WTC11 (cell line): Measurements from ENCODE around the gene SSR2. TPM values are rescaled to one million over a fixed set of nuclear protein-coding genes. Genes with fewer than 3 reads are reported as not detected.
A peak's percentile ranks its signal among the peaks of the same experiment; 100 is the strongest.

ENCODE experiments used
- ATAC-seq: fragments of 200-7000 bp; cut with Tn5 transposase; 2 replicates; pipeline ENCODE4 v1.10.0; 2021; ENCODE audit warnings: mild to moderate bottlenecking, moderate library complexity
- Bru-seq: library from RNA; stranded (reverse); fragments of 400-500 nt; gene quantifications from one replicate; lab custom pipeline; 2021; lab: Mats Ljungman, UMichigan
- CTCF ChIA-PET: fragments of 300-600 bp; sonication (Branson Sonifier 250); formaldehyde crosslinking; loops from one replicate; lab custom pipeline; 2021; ENCODE audit warnings: antibody characterized with exemption; lab: Charles Lee
- POLR2A ChIA-PET: fragments of 350-600 bp; sonication (Branson Sonifier 250); formaldehyde crosslinking; loops from one replicate; lab custom pipeline; 2021; ENCODE audit warnings: antibody characterized with exemption; lab: Charles Lee
- DNase-seq: peaks from one replicate; pipeline ENCODE4 v3.0.0; 2021; ENCODE audit warnings: low spot score
- H3K27ac Mint-ChIP-seq: 2 replicates; pipeline ENCODE4 v1.8.0; 2021; ENCODE audit warnings: mixed read lengths
- H3K27me3 Mint-ChIP-seq: 2 replicates; pipeline ENCODE4 v1.8.0; 2021; ENCODE audit warnings: low read depth, mild to moderate bottlenecking, moderate library complexity, mixed read lengths
- H3K36me3 Mint-ChIP-seq: 2 replicates; pipeline ENCODE4 v1.8.0; 2021; ENCODE audit warnings: mixed read lengths
- H3K4me1 Mint-ChIP-seq: 2 replicates; pipeline ENCODE4 v1.8.0; 2022; ENCODE audit warnings: mixed read lengths
- H3K4me3 Mint-ChIP-seq: 2 replicates; pipeline ENCODE4 v1.8.0; 2021; ENCODE audit warnings: mild to moderate bottlenecking, moderate library complexity, mixed read lengths
- H3K9me3 Mint-ChIP-seq: 2 replicates; pipeline ENCODE4 v1.8.0; 2021; ENCODE audit warnings: mixed read lengths
- ETV6 ChIP-seq: sonication (generic); formaldehyde crosslinking; IDR thresholded peaks from 2 replicates; pipeline ENCODE4 v1.8.1; 2022; ENCODE audit warnings: mild to moderate bottlenecking, missing genetic modification reagents
- FOXP4 ChIP-seq: sonication (generic); formaldehyde crosslinking; IDR thresholded peaks from 2 replicates; pipeline ENCODE4 v1.8.0; 2022; ENCODE audit warnings: mild to moderate bottlenecking, missing genetic modification reagents
- GABPB1 ChIP-seq: sonication (generic); formaldehyde crosslinking; IDR thresholded peaks from 2 replicates; pipeline ENCODE4 v1.8.1; 2023; ENCODE audit warnings: mild to moderate bottlenecking, missing genetic modification reagents
- GTF2I ChIP-seq: fragments of 250-450 bp; sonication (Bioruptor Pico); conservative IDR thresholded peaks from 2 replicates; pipeline ENCODE4 v1.4.0; 2021; ENCODE audit warnings: mild to moderate bottlenecking
- NFYB ChIP-seq: sonication (generic); formaldehyde crosslinking; conservative IDR thresholded peaks from 2 replicates; pipeline ENCODE4 v1.8.0; 2022; ENCODE audit warnings: low read depth, missing genetic modification reagents
- NR3C1 ChIP-seq: sonication (generic); formaldehyde crosslinking; conservative IDR thresholded peaks from 2 replicates; pipeline ENCODE4 v1.8.1; 2023; ENCODE audit warnings: low read depth, mild to moderate bottlenecking, missing genetic modification reagents
- OVOL2 ChIP-seq: fragments of 250-450 bp; sonication (Bioruptor Pico); IDR thresholded peaks from 2 replicates; pipeline ENCODE4 v1.9.0; 2021; ENCODE audit warnings: mild to moderate bottlenecking, borderline replicate concordance
- PRDM15 ChIP-seq: sonication (generic); formaldehyde crosslinking; IDR thresholded peaks from 2 replicates; pipeline ENCODE4 v1.8.0; 2022; ENCODE audit warnings: missing genetic modification reagents
- SP1 ChIP-seq: sonication (generic); formaldehyde crosslinking; conservative IDR thresholded peaks from 2 replicates; pipeline ENCODE4 v1.8.1; 2022; ENCODE audit warnings: missing genetic modification reagents
- TEAD1 ChIP-seq: sonication (generic); formaldehyde crosslinking; IDR thresholded peaks from 2 replicates; pipeline ENCODE4 v1.8.0; 2022; ENCODE audit warnings: mild to moderate bottlenecking, missing genetic modification reagents
- TP53 ChIP-seq: sonication (generic); formaldehyde crosslinking; IDR thresholded peaks from 2 replicates; pipeline ENCODE4 v1.8.1; 2023; ENCODE audit warnings: mild to moderate bottlenecking, missing genetic modification reagents
- ZNF232 ChIP-seq: sonication (generic); formaldehyde crosslinking; IDR thresholded peaks from 2 replicates; pipeline ENCODE4 v1.8.0; 2022; ENCODE audit warnings: mild to moderate bottlenecking, missing genetic modification reagents
- ZNF263 ChIP-seq: sonication (generic); formaldehyde crosslinking; IDR thresholded peaks from 2 replicates; pipeline ENCODE4 v1.8.1; 2022; ENCODE audit warnings: low read depth, mild to moderate bottlenecking, moderate library complexity, missing genetic modification reagents
- ZNF317 ChIP-seq: sonication (generic); formaldehyde crosslinking; IDR thresholded peaks from 2 replicates; pipeline ENCODE4 v1.8.1; 2023; ENCODE audit warnings: low read depth, mild to moderate bottlenecking, moderate library complexity, missing genetic modification reagents, borderline replicate concordance
- ZNF416 ChIP-seq: fragments of 250-450 bp; sonication (Bioruptor Pico); IDR thresholded peaks from 2 replicates; pipeline ENCODE4 v1.9.0; 2021; ENCODE audit warnings: mild to moderate bottlenecking, inconsistent platforms
- long read RNA-seq, 3 experiments: library from RNA in 1 of 3; library from capped mRNA in 1 of 3; library from polyadenylated mRNA in 1 of 3; unstranded in 2 of 3; stranded (forward) in 1 of 3; transcript quantifications; one replicate each; pipeline ENCODE4 v2.0.0, GENCODE V29; 2021
- total RNA-seq: library from RNA; stranded (reverse); gene quantifications from 3 replicates; pipeline ENCODE4 v1.2.3, GENCODE V29; 2021
- TF ChIP-seq, protein P1 (sequence below): sonication (generic); formaldehyde crosslinking; conservative IDR thresholded peaks from 2 replicates; pipeline ENCODE4 v1.8.1; 2022; ENCODE audit warnings: mild to moderate bottlenecking, missing genetic modification reagents
- TF ChIP-seq, protein P2 (sequence below): sonication (generic); formaldehyde crosslinking; IDR thresholded peaks from 2 replicates; pipeline ENCODE4 v1.8.1; 2022; ENCODE audit warnings: mild to moderate bottlenecking, moderate library complexity, missing genetic modification reagents
- TF ChIP-seq, protein P3 (sequence below): fragments of 250-450 bp; sonication (Bioruptor Pico); IDR thresholded peaks from 2 replicates; pipeline ENCODE4 v2.1.2; 2022; ENCODE audit warnings: mild to moderate bottlenecking, moderate library complexity
- TF ChIP-seq, protein P4 (sequence below): sonication (generic); formaldehyde crosslinking; IDR thresholded peaks from 2 replicates; pipeline ENCODE4 v1.8.1; 2022; ENCODE audit warnings: low read depth, mild to moderate bottlenecking, moderate library complexity, missing genetic modification reagents, borderline replicate concordance

Gene SSR2
- total RNA-seq (172 to 175 TPM (median 174 TPM) in 3 replicates), Bru-seq, nascent RNA (percentile 80 among the genes with signal in this experiment)
- long read RNA-seq, experiment 1, transcript SSR2-209 (5 exons, 1,040 nt), result minor isoform, 17 of 325 reads
- long read RNA-seq, experiment 1, transcript SSR2-201 (6 exons, 1,116 nt), result major isoform, 263 of 325 reads
- long read RNA-seq, experiment 1, partial matches to known transcripts, result 28 of 325 reads
- long read RNA-seq, experiment 1, other reads (novel, unspliced or antisense), result 14 of 325 reads
- long read RNA-seq, experiment 2, full-length matches to known transcripts, result 168 of 310 reads
- long read RNA-seq, experiment 2, partial matches to known transcripts, result 109 of 310 reads
- long read RNA-seq, experiment 2, other reads (novel, unspliced or antisense), result 33 of 310 reads
- long read RNA-seq, experiment 3, transcript SSR2-201 (6 exons, 1,116 nt), result major isoform, 931 of 1,058 reads
- long read RNA-seq, experiment 3, transcript SSR2-210 (6 exons, 895 nt), result minor isoform, 6 of 1,058 reads
- long read RNA-seq, experiment 3, transcript SSR2-209 (5 exons, 1,040 nt), result minor isoform, 37 of 1,058 reads
- long read RNA-seq, experiment 3, partial matches to known transcripts, result 44 of 1,058 reads
- long read RNA-seq, experiment 3, other reads (novel, unspliced or antisense), result 36 of 1,058 reads

DNA sequence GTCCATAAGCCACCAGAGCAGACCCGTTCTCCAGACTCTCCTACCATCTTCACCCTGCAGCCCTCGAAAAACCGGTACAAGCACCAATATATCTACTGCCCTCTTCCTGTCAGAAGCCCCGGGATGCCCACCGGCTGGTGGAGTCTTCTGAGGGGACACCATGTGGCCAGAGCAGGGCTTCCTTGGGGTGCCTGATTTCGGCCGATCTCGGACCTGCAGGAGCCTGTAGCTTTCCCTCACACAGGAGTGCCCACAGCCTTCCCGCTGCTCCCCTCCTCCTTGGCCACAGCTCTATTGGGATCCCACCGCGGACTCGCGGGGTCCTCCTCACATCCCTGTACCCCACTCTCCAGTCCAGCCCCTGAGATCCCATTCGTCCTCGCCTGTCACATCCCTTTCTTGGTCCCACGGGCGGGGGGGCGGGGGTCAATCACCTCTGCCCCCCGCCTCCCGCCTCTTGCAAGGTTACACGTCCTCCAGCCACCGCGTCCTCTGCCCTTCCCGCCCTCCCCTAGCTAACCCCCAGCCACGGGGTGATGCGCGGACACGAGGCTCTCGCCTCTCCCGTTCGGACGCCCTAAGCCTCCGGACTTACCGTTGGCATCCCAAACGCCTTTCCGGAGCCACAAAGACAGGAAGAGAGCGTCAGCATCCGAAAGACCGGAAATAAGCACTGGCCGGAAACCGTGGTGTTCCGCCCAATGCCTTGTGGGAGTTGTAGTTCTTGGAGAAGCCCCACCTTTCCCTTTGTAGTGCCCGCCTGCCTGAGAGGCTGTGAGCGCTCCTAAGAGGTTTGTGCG lies at the start of gene SSR2:
Gene SSR2 (minus strand): TSS at position 659 of the 800 bp plus-strand sequence. CDS start 784 bp downstream, outside the sequence.
- peak within 1 kb of the TSS; percentile 85 for H3K4me3 Mint-ChIP-seq
- peaks cover 28% of the 10 kb centered on the region for H3K27me3 Mint-ChIP-seq
- peak within 1 kb of the TSS; percentile 60 for H3K27ac Mint-ChIP-seq
- DNase-seq (peak; percentile 91), ATAC-seq (peak; percentile 92)
- peaks cover 33% of the 10 kb centered on the region for H3K36me3 Mint-ChIP-seq
- H3K9me3 Mint-ChIP-seq, result no peaks in the 10 kb centered on the region
- POLR2A ChIA-PET, result interaction anchor here (1.0 kb wide), 1 partner anchor 12 kb away, joined by 4 read pairs; no protein-coding TSS in a partner anchor
- TF ChIP-seq NFYB (CRISPR knock-in tag) (no peak), FOXP4 (CRISPR knock-in tag) (peak; percentile 22; the same call in 1 of the 2 replicates), SP1 (peak; percentile 71), GABPB1 (CRISPR knock-in tag) (peak; percentile 60; the same call in 1 of the 2 replicates), TEAD1 (0 out of 2 replicates have a peak, but pooled peaks have one; percentile 57), ZNF263 (CRISPR knock-in tag) (no peak)
- TF ChIP-seq, protein P1, sequence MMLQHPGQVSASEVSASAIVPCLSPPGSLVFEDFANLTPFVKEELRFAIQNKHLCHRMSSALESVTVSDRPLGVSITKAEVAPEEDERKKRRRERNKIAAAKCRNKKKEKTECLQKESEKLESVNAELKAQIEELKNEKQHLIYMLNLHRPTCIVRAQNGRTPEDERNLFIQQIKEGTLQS (CRISPR knock-in tag), result no peak
- TF ChIP-seq, all 79 proteins: peak for 4
- CTCF ChIA-PET, result interaction anchor here (1.0 to 1.4 kb wide), 6 partner anchors 46 to 116 kb away, joined by 3 to 9 read pairs (median 3); no protein-coding TSS in a partner anchor
- peaks cover 9% of the 10 kb centered on the region for H3K4me1 Mint-ChIP-seq

DNA sequence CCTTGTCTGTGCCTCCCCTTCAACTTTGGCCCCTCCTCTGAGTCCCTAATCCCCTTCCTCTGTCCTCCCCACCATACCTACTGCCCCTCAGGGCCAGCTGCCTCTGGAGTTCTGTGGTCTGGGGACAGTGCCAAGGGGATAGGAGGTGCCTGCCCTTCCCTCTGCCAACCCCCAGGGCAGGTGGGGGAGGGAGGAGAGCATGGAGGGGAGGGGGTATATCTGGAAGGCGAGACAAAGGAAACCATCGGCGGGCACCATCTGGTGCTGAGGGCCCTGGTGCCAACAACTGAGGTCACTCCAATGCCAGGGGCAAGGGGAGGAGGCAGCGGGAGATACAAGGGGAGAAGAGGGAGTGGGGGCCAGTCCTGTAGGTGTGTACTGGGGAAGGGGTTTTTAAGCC lies 49.8 kb upstream of the SSR2 start:
- ATAC-seq (no peak), DNase-seq (no peak)
- no peak overlapping the region for H3K4me3 Mint-ChIP-seq
- CTCF ChIA-PET, result interaction anchor here (1.1 kb wide), 1 partner anchor 81 kb away, joined by 3 read pairs; no protein-coding TSS in a partner anchor
- POLR2A ChIA-PET, result interaction anchor here (0.9 to 1.6 kb wide), 2 partner anchors 9 to 12 kb away, joined by 3 to 5 read pairs; partner anchors contain the start of genes MEX3A and RAB25
- H3K27me3 Mint-ChIP-seq, result no peaks in the 10 kb centered on the region
- H3K27ac Mint-ChIP-seq, result 0 out of 2 replicates have a peak overlapping the region, but pooled peaks have one; percentile 11
- H3K9me3 Mint-ChIP-seq, result no peaks in the 10 kb centered on the region
- H3K36me3 Mint-ChIP-seq, result peaks cover 24% of the 10 kb centered on the region
- H3K4me1 Mint-ChIP-seq, result peaks cover 50% of the 10 kb centered on the region
- TF ChIP-seq NR3C1 (CRISPR knock-in tag) (no peak), TEAD1 (no peak), PRDM15 (CRISPR knock-in tag) (no peak), TP53 (CRISPR knock-in tag) (no peak), ETV6 (no peak), ZNF232 (no peak), OVOL2 (CRISPR knock-in tag) (no peak), ZNF416 (CRISPR knock-in tag) (no peak), ZNF317 (CRISPR knock-in tag) (no peak), GTF2I (CRISPR knock-in tag) (no peak)
- TF ChIP-seq, protein P2, sequence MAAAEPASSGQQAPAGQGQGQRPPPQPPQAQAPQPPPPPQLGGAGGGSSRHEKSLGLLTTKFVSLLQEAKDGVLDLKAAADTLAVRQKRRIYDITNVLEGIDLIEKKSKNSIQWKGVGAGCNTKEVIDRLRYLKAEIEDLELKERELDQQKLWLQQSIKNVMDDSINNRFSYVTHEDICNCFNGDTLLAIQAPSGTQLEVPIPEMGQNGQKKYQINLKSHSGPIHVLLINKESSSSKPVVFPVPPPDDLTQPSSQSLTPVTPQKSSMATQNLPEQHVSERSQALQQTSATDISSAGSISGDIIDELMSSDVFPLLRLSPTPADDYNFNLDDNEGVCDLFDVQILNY (CRISPR knock-in tag), result no peak
- TF ChIP-seq, protein P1 (CRISPR knock-in tag), result no peak
- TF ChIP-seq, protein P3, sequence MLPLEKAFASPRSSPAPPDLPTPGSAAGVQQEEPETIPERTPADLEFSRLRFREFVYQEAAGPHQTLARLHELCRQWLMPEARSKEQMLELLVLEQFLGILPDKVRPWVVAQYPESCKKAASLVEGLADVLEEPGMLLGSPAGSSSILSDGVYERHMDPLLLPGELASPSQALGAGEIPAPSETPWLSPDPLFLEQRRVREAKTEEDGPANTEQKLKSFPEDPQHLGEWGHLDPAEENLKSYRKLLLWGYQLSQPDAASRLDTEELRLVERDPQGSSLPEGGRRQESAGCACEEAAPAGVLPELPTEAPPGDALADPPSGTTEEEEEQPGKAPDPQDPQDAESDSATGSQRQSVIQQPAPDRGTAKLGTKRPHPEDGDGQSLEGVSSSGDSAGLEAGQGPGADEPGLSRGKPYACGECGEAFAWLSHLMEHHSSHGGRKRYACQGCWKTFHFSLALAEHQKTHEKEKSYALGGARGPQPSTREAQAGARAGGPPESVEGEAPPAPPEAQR (CRISPR knock-in tag), result no peak
- TF ChIP-seq, protein P4, sequence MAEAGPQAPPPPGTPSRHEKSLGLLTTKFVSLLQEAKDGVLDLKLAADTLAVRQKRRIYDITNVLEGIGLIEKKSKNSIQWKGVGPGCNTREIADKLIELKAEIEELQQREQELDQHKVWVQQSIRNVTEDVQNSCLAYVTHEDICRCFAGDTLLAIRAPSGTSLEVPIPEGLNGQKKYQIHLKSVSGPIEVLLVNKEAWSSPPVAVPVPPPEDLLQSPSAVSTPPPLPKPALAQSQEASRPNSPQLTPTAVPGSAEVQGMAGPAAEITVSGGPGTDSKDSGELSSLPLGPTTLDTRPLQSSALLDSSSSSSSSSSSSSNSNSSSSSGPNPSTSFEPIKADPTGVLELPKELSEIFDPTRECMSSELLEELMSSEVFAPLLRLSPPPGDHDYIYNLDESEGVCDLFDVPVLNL (CRISPR knock-in tag), result no peak
